Endothelial cell of umbilical vein (primary cell): ENCODE results near the gene ZNF124. TPM values are rescaled to one million over a fixed set of nuclear protein-coding genes. Genes with fewer than 3 reads are reported as not detected.
"Not testable (repeated sequence)": the region's sequence is repeated elsewhere in the genome, so short reads cannot be mapped to it uniquely, and the experiment has no call there.

Experiments
- BruUV-seq: library from RNA; stranded (reverse); fragments of 400-500 nt; replicated peaks from 2 replicates; lab custom pipeline; 2021; lab: Mats Ljungman, UMichigan
- CTCF ChIA-PET: fragments of 300-600, 350-600 bp; sonication (Branson Sonifier 250); formaldehyde crosslinking; loops from one replicate; lab custom pipeline; 2021; ENCODE audit warnings: antibody characterized with exemption, inconsistent platforms; lab: Charles Lee
- POLR2A ChIA-PET: fragments of 300-600, 350-600 bp; sonication (Branson Sonifier 250); formaldehyde crosslinking; loops from one replicate; lab custom pipeline; 2021; ENCODE audit warnings: antibody characterized with exemption, inconsistent platforms; lab: Charles Lee
- DNase-seq: peaks from one replicate; pipeline ENCODE4 v3.0.0-alpha.2; 2011; ENCODE audit warnings: low read depth, low spot score
- FAIRE-seq: peaks from 2 replicates; lab custom pipeline; 2011; peaks lifted over from hg19 to GRCh38; lab: Jason Lieb, UNC
- H2AFZ ChIP-seq: 2 replicates; pipeline ENCODE4 v1.6.0; 2012; ENCODE audit warnings: low read depth, low read length, control low read depth, inconsistent platforms
- H3K27ac ChIP-seq: 2 replicates; pipeline ENCODE4 v1.5.1; 2011; ENCODE audit warnings: low read depth, mild to moderate bottlenecking, control low read depth, low read length, moderate library complexity; ENCODE audit not compliant: insufficient read depth
- H3K27me3 ChIP-seq, 2 experiments: 2 replicates each; pipeline versions ENCODE4 v1.6.0 to v1.6.1; 2011; ENCODE audit warnings: low read length in 2 of 2, mixed read lengths in 1 of 2; ENCODE audit not compliant: control insufficient read depth in 2 of 2, insufficient read depth in 2 of 2
- H3K36me3 ChIP-seq, 2 experiments: 2 replicates in 1 of 2; 3 replicates in 1 of 2; pipeline ENCODE4 v1.5.1; 2011; ENCODE audit warnings: low read length in 2 of 2, mild to moderate bottlenecking in 1 of 2, moderate library complexity in 1 of 2; ENCODE audit not compliant: control insufficient read depth in 2 of 2, insufficient read depth in 2 of 2; ENCODE audit errors: extremely low read depth in 1 of 2
- H3K4me1 ChIP-seq: 3 replicates; pipeline ENCODE4 v1.5.1; 2011; ENCODE audit warnings: mild to moderate bottlenecking, low read length; ENCODE audit not compliant: control insufficient read depth, insufficient read depth; ENCODE audit errors: extremely low read depth
- H3K4me2 ChIP-seq: 2 replicates; pipeline ENCODE4 v1.6.1; 2011; ENCODE audit warnings: low read length, control low read depth, mixed read lengths; ENCODE audit not compliant: insufficient read depth
- H3K4me3 ChIP-seq, 3 experiments: fragments of 200-600 bp in 1 of 3; sonication (generic), shearing (Covaris generic) in 1 of 3; replicated peaks in 1 of 3; 2 replicates each; pipeline ENCODE4 v1.5.1; 2011 to 2016; ENCODE audit warnings: control low read depth in 3 of 3, low read length in 3 of 3, mild to moderate bottlenecking in 2 of 3, inconsistent platforms in 1 of 3, low read depth in 1 of 3, moderate library complexity in 1 of 3; ENCODE audit not compliant: insufficient read depth in 1 of 3
- H3K79me2 ChIP-seq: 2 replicates; pipeline ENCODE4 v1.6.0; 2012; ENCODE audit warnings: low read length, inconsistent platforms; ENCODE audit not compliant: control insufficient read depth, insufficient read depth
- H3K9ac ChIP-seq: replicated peaks from 2 replicates; pipeline ENCODE3; 2011; ENCODE audit warnings: low read length, control low read depth; ENCODE audit not compliant: insufficient read depth; ENCODE audit errors: extremely low read depth
- H3K9me1 ChIP-seq: replicated peaks from 3 replicates; pipeline ENCODE4 v1.6.0; 2011; ENCODE audit warnings: mild to moderate bottlenecking, low read length; ENCODE audit not compliant: control insufficient read depth, insufficient read depth; ENCODE audit errors: extremely low read depth
- H3K9me3 ChIP-seq: replicated peaks from 2 replicates; pipeline ENCODE4 v1.5.1; 2012; ENCODE audit warnings: low read length, inconsistent platforms; ENCODE audit not compliant: control insufficient read depth, insufficient read depth
- H4K20me1 ChIP-seq: replicated peaks from 2 replicates; pipeline ENCODE3; 2011; ENCODE audit warnings: mild to moderate bottlenecking, low read length; ENCODE audit not compliant: control insufficient read depth, insufficient read depth; ENCODE audit errors: extremely low read depth
- EZH2 ChIP-seq: IDR thresholded peaks from 2 replicates; pipeline ENCODE4 v1.6.1; 2012; ENCODE audit warnings: borderline replicate concordance, low read depth, mild to moderate bottlenecking, moderate library complexity, low read length, inconsistent platforms; ENCODE audit not compliant: severe bottlenecking
- FOS ChIP-seq: IDR thresholded peaks from 2 replicates; pipeline ENCODE4 v1.6.1; 2011; ENCODE audit warnings: mild to moderate bottlenecking, low read length, moderate library complexity, borderline replicate concordance; ENCODE audit not compliant: insufficient read depth
- GATA2 ChIP-seq: IDR thresholded peaks from 2 replicates; pipeline ENCODE4 v1.7.0; 2011; ENCODE audit warnings: low read depth, mild to moderate bottlenecking, moderate library complexity, mixed read lengths, low read length; ENCODE audit not compliant: insufficient read length, insufficient read depth
- JUN ChIP-seq: IDR thresholded peaks from 2 replicates; pipeline ENCODE4 v1.6.1; 2011; ENCODE audit warnings: borderline replicate concordance, low read depth; ENCODE audit not compliant: insufficient read length, insufficient read depth
- POLR2A ChIP-seq: IDR thresholded peaks from 2 replicates; pipeline ENCODE4 v1.6.1; 2012; ENCODE audit warnings: low read depth, mild to moderate bottlenecking, control low read depth, low read length
- POLR2AphosphoS5 ChIP-seq: IDR thresholded peaks from 2 replicates; pipeline ENCODE4 v1.6.1; 2012; ENCODE audit warnings: low read depth, mild to moderate bottlenecking, control low read depth, low read length, moderate library complexity; ENCODE audit not compliant: insufficient read depth
- dilution Hi-C: fragments of 300-500 bp; cut with MboI; formaldehyde crosslinking; loops from one replicate; pipeline ENCODE4 v1.15.0; 2019; ENCODE audit warnings: low sequenced_read_pairs; ENCODE audit not compliant: extremely low pct_ligation_motif_present
- intact Hi-C: fragments of 100-400 bp; cut with micrococcal nuclease; formaldehyde crosslinking; loops from one replicate; pipeline ENCODE4 v1.10.0; 2022
- polyA plus RNA-seq, 4 experiments: library from polyadenylated mRNA; depleted of rRNA in 3 of 4; stranded (reverse) in 3 of 4; unstranded in 1 of 4; fragments of >200 nt; gene quantifications; 2 replicates each; pipeline versions ENCODE4 v1.2.1 to v1.2.3, GENCODE V29; 2011 to 2012; ENCODE audit warnings: missing spikeins in 1 of 4
- total RNA-seq: library from RNA; stranded (reverse); gene quantifications from 2 replicates; pipeline ENCODE4 v1.2.3, GENCODE V29; 2021
- TF ChIP-seq, protein P1 (sequence below), 2 donors: IDR thresholded peaks; 1 replicate in 1 of 2; 2 replicates in 1 of 2; pipeline ENCODE4 v1.5.1; 2011; ENCODE audit warnings: low read length in 2 of 2, mild to moderate bottlenecking in 2 of 2, moderate library complexity in 2 of 2, control low read depth in 1 of 2, inconsistent platforms in 1 of 2, low read depth in 1 of 2; ENCODE audit not compliant: insufficient read depth in 1 of 2; ENCODE audit errors: extremely low read depth in 1 of 2
- TF ChIP-seq, protein P2 (sequence below): IDR thresholded peaks from 2 replicates; pipeline ENCODE4 v1.6.1; 2011; ENCODE audit not compliant: insufficient read depth, insufficient read length

The ZNF124 gene
- total and polyA plus RNA-seq, 2 donors (not counting 3 experiments of a cell fraction or from before 2014, with no cell fraction given): 3.5 to 25.6 TPM

DNA sequence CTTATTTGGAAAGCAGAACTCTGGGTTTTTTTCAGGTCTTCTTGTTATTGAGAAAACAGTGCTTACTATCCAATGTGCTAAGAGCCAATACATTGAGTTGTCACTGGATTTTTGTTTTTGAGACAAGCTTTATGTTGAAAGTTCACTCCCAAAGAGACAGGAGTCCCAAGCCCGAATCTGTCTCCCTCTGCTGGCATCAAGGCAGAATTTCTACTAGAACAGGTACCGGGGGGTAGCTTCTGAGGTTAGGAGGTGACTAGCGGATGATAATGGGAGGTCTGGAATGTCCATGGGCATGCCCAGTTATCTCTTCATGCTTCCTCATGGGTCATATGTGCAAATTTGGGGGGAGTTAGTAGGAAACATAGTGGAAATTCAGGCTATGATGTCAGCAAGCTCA lies 25.1 kb downstream of the ZNF124 start:
- Histone ChIP-seq H3K4me3 (no peak overlapping the region), H3K27ac (no peak overlapping the region), H3K9me3 (peaks cover 2% of the 10 kb centered on the region), H4K20me1 (no peaks in the 10 kb centered on the region), H2AFZ (no peak overlapping the region), H3K36me3 (peaks cover 0 to 1% of the 10 kb centered on the region in 2 experiments), H3K4me1 (no peaks in the 10 kb centered on the region), H3K79me2 (peaks cover 2% of the 10 kb centered on the region), H3K4me2 (no peak overlapping the region), H3K9me1 (no peaks in the 10 kb centered on the region), H3K27me3 (no peaks in the 10 kb centered on the region), H3K9ac (no peak overlapping the region)
- no TSS peak for BruUV-seq
- POLR2A ChIA-PET: no interaction called here
- dilution Hi-C loops: no loop called here
- no peak for TF ChIP-seq FOS
- TF ChIP-seq, protein P1, sequence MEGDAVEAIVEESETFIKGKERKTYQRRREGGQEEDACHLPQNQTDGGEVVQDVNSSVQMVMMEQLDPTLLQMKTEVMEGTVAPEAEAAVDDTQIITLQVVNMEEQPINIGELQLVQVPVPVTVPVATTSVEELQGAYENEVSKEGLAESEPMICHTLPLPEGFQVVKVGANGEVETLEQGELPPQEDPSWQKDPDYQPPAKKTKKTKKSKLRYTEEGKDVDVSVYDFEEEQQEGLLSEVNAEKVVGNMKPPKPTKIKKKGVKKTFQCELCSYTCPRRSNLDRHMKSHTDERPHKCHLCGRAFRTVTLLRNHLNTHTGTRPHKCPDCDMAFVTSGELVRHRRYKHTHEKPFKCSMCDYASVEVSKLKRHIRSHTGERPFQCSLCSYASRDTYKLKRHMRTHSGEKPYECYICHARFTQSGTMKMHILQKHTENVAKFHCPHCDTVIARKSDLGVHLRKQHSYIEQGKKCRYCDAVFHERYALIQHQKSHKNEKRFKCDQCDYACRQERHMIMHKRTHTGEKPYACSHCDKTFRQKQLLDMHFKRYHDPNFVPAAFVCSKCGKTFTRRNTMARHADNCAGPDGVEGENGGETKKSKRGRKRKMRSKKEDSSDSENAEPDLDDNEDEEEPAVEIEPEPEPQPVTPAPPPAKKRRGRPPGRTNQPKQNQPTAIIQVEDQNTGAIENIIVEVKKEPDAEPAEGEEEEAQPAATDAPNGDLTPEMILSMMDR (IDR thresholded peaks at IDR 0.05; ENCODE audit: extremely low read depth in 1 of 2, insufficient read depth in 1 of 2, low read depth in 1 of 2, low read length in 2 of 2): peak; percentile 9 to 25
- no peak for TF ChIP-seq JUN
- no peak for DNase-seq
- no peak for FAIRE-seq
- intact Hi-C loops: no loop called here
- CTCF ChIA-PET: interaction anchor here (0.8 kb wide), 1 partner anchor 11 kb away, joined by 3 read pairs; no protein-coding TSS in a partner anchor

DNA sequence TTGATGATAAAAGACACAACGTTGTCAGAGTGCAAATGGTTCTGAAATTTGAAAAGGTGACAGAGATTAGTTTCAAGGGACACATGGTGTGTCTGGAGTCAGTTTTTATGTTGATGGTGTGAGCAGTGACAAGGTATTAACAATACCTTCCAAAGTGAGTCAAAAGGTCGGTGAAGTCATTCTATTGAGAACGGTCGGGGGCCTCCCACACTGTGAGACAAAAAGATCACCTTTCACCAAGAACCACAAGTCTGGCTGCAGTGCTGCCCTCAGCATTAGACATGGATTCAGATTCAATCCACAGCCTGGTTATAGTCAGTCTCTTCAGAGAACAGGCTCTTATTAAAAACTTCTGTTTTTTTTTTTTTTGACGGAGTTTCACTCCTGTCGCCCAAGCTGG lies 26.5 kb downstream of the ZNF124 start:
- FAIRE-seq: no peak
- Histone ChIP-seq H3K79me2 (peaks cover 2% of the 10 kb centered on the region), H4K20me1 (no peaks in the 10 kb centered on the region), H3K36me3 (peaks cover 0 to 1% of the 10 kb centered on the region in 2 experiments), H3K9me1 (no peaks in the 10 kb centered on the region), H3K4me2 (no peak overlapping the region), H3K9ac (no peak overlapping the region), H3K4me1 (no peaks in the 10 kb centered on the region), H3K27ac (no peak overlapping the region), H3K27me3 (no peaks in the 10 kb centered on the region), H2AFZ (no peak overlapping the region), H3K9me3 (peaks cover 2% of the 10 kb centered on the region), H3K4me3 (no peak overlapping the region)
- DNase-seq: no peak
- TF ChIP-seq, protein P2, sequence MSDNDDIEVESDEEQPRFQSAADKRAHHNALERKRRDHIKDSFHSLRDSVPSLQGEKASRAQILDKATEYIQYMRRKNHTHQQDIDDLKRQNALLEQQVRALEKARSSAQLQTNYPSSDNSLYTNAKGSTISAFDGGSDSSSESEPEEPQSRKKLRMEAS: no peak
- TF ChIP-seq GATA2 (no peak), POLR2A (no peak), FOS (no peak), EZH2 (no peak), POLR2AphosphoS5 (no peak), JUN (no peak)
- no TSS peak for BruUV-seq
- dilution Hi-C loops (no loop called here), intact Hi-C loops (no loop called here)
- ChIA-PET POLR2A (no interaction called here), CTCF (no interaction called here)

DNA sequence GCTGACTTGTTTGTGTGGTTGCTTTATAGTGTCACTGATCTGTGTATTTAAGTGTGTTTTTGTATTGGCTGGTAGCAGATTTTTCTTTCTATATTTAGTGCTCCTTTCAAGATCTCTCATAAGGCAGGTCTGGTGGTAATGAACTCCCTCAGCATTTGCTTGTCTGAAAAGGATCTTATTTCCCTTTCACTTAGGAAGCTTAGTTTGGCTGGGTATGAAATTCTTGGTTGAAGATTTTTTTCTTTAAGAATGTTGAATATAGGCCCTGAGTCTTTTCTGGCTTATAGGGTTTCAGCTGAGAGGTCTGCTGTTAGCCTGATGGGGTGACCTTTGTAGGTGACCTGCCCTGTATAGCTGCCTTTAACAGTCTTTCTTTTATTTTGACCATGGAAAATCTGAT lies 32.3 kb downstream of the ZNF124 start:
- H3K79me2 ChIP-seq, H3K36me3 ChIP-seq, H3K9me3 ChIP-seq, POLR2A ChIA-PET, H3K27ac ChIP-seq, DNase-seq, FAIRE-seq, H3K4me2 ChIP-seq, dilution Hi-C loops, intact Hi-C loops, H3K4me1 ChIP-seq, H4K20me1 ChIP-seq, H3K9me1 ChIP-seq, H3K27me3 ChIP-seq, CTCF ChIA-PET, H3K4me3 ChIP-seq, H3K9ac ChIP-seq, H2AFZ ChIP-seq, BruUV-seq: not testable (repeated sequence)
